HepG2 (cell line): Measurements from ENCODE around the gene INAFM1. TPM values are rescaled to one million over a fixed set of nuclear protein-coding genes. Genes with fewer than 3 reads are reported as not detected.

Experiments used
- ATAC-seq: fragments of 200-7000 bp; cut with Tn5 transposase; 3 replicates; pipeline ENCODE4 v1.9.1; 2020; ENCODE audit warnings: mild to moderate bottlenecking, moderate library complexity
- BruUV-seq: library from RNA; stranded (reverse); fragments of 400-500 nt; replicated peaks from 2 replicates; lab custom pipeline; 2021; lab: Mats Ljungman, UMichigan
- CTCF ChIA-PET: fragments of 300-600 bp; formaldehyde crosslinking; extraction: SDS; loops from one replicate; lab custom pipeline; 2021; ENCODE audit warnings: low total read pairs, inconsistent platforms, low intra/inter-chr PET ratio; lab: Yijun Ruan, JAX
- POLR2A ChIA-PET: fragments of 350-600 bp; sonication (Branson Sonifier 250); formaldehyde crosslinking; loops from one replicate; lab custom pipeline; 2020; ENCODE audit warnings: antibody characterized with exemption, inconsistent platforms; lab: Yijun Ruan, JAX
- DNase-seq: peaks from one replicate; pipeline ENCODE4 v3.0.0-alpha.2; 2015; ENCODE audit warnings: low spot score
- FAIRE-seq: peaks from 3 replicates; lab custom pipeline; 2011; peaks lifted over from hg19 to GRCh38; lab: Jason Lieb, UNC
- H2AFZ ChIP-seq: one replicate; pipeline ENCODE4 v1.6.1; 2011; ENCODE audit warnings: low read length, inconsistent platforms
- H3K27ac ChIP-seq: fragments of 300-600 bp; 3 replicates; pipeline ENCODE4 v1.8.0; 2011; ENCODE audit warnings: mixed run types, mild to moderate bottlenecking, mixed read lengths, low read length, inconsistent platforms; ENCODE audit not compliant: insufficient read depth; ENCODE audit errors: extremely low read length
- H3K27me3 ChIP-seq, 2 experiments: fragments of 200-600 bp in 1 of 2; 2 replicates in 1 of 2; 3 replicates in 1 of 2; pipeline versions ENCODE4 v1.6.0 to v1.8.0; 2011; ENCODE audit warnings: low read length in 2 of 2, mild to moderate bottlenecking in 2 of 2, moderate library complexity in 2 of 2, inconsistent platforms in 1 of 2; ENCODE audit not compliant: insufficient read depth in 2 of 2, control insufficient read depth in 1 of 2
- H3K36me3 ChIP-seq, 2 experiments: fragments of 200-600 bp in 1 of 2; replicated peaks in 1 of 2; 2 replicates in 1 of 2; 3 replicates in 1 of 2; pipeline versions ENCODE4 v1.5.1 to v1.8.0; 2011; ENCODE audit warnings: low read length in 2 of 2, inconsistent platforms in 1 of 2; ENCODE audit not compliant: insufficient read depth in 2 of 2, control insufficient read depth in 1 of 2
- H3K4me1 ChIP-seq: 2 replicates; pipeline ENCODE4 v1.5.1; 2012; ENCODE audit warnings: low read length, inconsistent platforms; ENCODE audit not compliant: insufficient read depth
- H3K4me2 ChIP-seq: 2 replicates; pipeline ENCODE4 v1.6.0; 2011; ENCODE audit warnings: low read depth, low read length, inconsistent platforms
- H3K4me3 ChIP-seq, 3 experiments: fragments of 200-600 bp in 1 of 3; sonication (generic), shearing (Covaris generic) in 1 of 3; replicated peaks in 1 of 3; 2 replicates each; pipeline ENCODE4 v1.5.1; 2011 to 2016; ENCODE audit warnings: low read length in 3 of 3, inconsistent platforms in 2 of 3, low read depth in 2 of 3, mild to moderate bottlenecking in 2 of 3, control low read depth in 1 of 3, mixed read lengths in 1 of 3; ENCODE audit not compliant: insufficient read depth in 1 of 3
- H3K79me2 ChIP-seq: one replicate; pipeline ENCODE4 v1.6.1; 2011; ENCODE audit warnings: low read length, inconsistent platforms; ENCODE audit not compliant: insufficient read depth
- H3K9ac ChIP-seq: 2 replicates; pipeline ENCODE4 v1.6.0; 2011; ENCODE audit warnings: mild to moderate bottlenecking, low read depth, low read length, inconsistent platforms; ENCODE audit not compliant: insufficient read depth
- H3K9me3 ChIP-seq: 2 replicates; pipeline ENCODE4 v1.5.1; 2012; ENCODE audit warnings: mild to moderate bottlenecking, low read length
- H4K20me1 ChIP-seq: 2 replicates; pipeline ENCODE4 v1.6.0; 2011; ENCODE audit warnings: inconsistent platforms, mild to moderate bottlenecking, low read length, moderate library complexity; ENCODE audit not compliant: insufficient read depth
- ATF1 ChIP-seq: IDR thresholded peaks from 2 replicates; pipeline ENCODE4 v1.6.1; 2016; ENCODE audit warnings: mild to moderate bottlenecking, control low read depth
- CTCF ChIP-seq: sonication (generic); formaldehyde crosslinking; IDR thresholded peaks from 2 replicates; pipeline ENCODE4 v1.5.0; 2020; ENCODE audit warnings: mild to moderate bottlenecking, missing genetic modification reagents, moderate library complexity
- HNRNPLL ChIP-seq: fragments of 200-400 bp; formaldehyde crosslinking; IDR thresholded peaks from 2 replicates; pipeline ENCODE4 v1.6.1; 2017; ENCODE audit warnings: mild to moderate bottlenecking, low read depth, low read length; ENCODE audit not compliant: poor library complexity, severe bottlenecking
- KAT2B ChIP-seq: fragments of 150-350 bp; IDR thresholded peaks from 2 replicates; pipeline ENCODE4 v1.6.1; 2014; ENCODE audit warnings: low read depth, low read length, borderline replicate concordance
- KDM4B ChIP-seq: sonication (generic); formaldehyde crosslinking; IDR thresholded peaks from 2 replicates; pipeline ENCODE4 v1.4.0; 2020; ENCODE audit warnings: missing genetic modification reagents
- MAFG ChIP-seq: sonication (generic); formaldehyde crosslinking; IDR thresholded peaks from 2 replicates; pipeline ENCODE4 v1.5.1; 2020; ENCODE audit warnings: mild to moderate bottlenecking, missing genetic modification reagents
- NFATC3 ChIP-seq: sonication (generic); formaldehyde crosslinking; IDR thresholded peaks from 2 replicates; pipeline ENCODE4 v1.5.1; 2020; ENCODE audit warnings: mild to moderate bottlenecking, missing genetic modification reagents
- RFX1 ChIP-seq: fragments of 450-650 bp; IDR thresholded peaks from 2 replicates; pipeline ENCODE4 v1.6.1; 2017
- SMC3 ChIP-seq: IDR thresholded peaks from 2 replicates; pipeline ENCODE4 v1.6.1; 2011; ENCODE audit warnings: low read length, improper control_type of control experiment
- STAG1 ChIP-seq: sonication (generic); formaldehyde crosslinking; IDR thresholded peaks from 2 replicates; pipeline ENCODE4 v1.4.0; 2020; ENCODE audit warnings: missing genetic modification reagents
- XRCC5 ChIP-seq: fragments of 200-400 bp; formaldehyde crosslinking; optimal IDR thresholded peaks from 2 replicates; pipeline ENCODE3; 2017; ENCODE audit warnings: mild to moderate bottlenecking, low read length
- ZNF207 ChIP-seq: fragments of 450-650 bp; IDR thresholded peaks from 2 replicates; pipeline ENCODE4 v1.6.1; 2016; ENCODE audit warnings: antibody characterized with exemption, borderline replicate concordance
- ZNF230 ChIP-seq: sonication (generic); formaldehyde crosslinking; IDR thresholded peaks from 2 replicates; pipeline ENCODE4 v1.4.0; 2020; ENCODE audit warnings: mild to moderate bottlenecking, missing genetic modification reagents
- ZNF850 ChIP-seq: sonication (generic); formaldehyde crosslinking; conservative IDR thresholded peaks from 2 replicates; pipeline ENCODE4 v1.9.0; 2021; ENCODE audit warnings: mild to moderate bottlenecking, missing genetic modification reagents
- WGBS: methylation state at CpG from one replicate; pipeline ENCODE4 v1.1.6; 2017; ENCODE audit warnings: low lambda C conversion rate; 5-methylcytosine and 5-hydroxymethylcytosine counted together
- in situ Hi-C: cut with HindIII; loops from 2 replicates; pipeline ENCODE4 v1.10.0; 2017; ENCODE audit warnings: low pct_unique_long_range_greater_than_20kb; ENCODE audit not compliant: extremely low pct_ligation_motif_present
- intact Hi-C: fragments of 100-400 bp; cut with micrococcal nuclease; formaldehyde crosslinking; loops from one replicate; pipeline ENCODE4 v1.10.0; 2022; ENCODE audit not compliant: unreplicated experiment
- polyA plus RNA-seq, 8 experiments: library from polyadenylated mRNA; depleted of rRNA in 3 of 8; stranded (reverse) in 7 of 8; unstranded in 1 of 8; fragments of >200 nt; fragmentation: Illumina TruSeq in 4 of 8; extraction: Trizol in 4 of 8; gene quantifications; 2 replicates each; pipeline versions ENCODE4 v1.2.1 to v1.2.3, GENCODE V29; 2011 to 2016; ENCODE audit warnings: low read depth in 4 of 8, missing spikeins in 1 of 8, mixed read lengths in 1 of 8; ENCODE audit not compliant: insufficient read depth in 1 of 8
- total RNA-seq, 5 experiments: library from RNA; depleted of rRNA; stranded (reverse); fragments of >200 nt; fragmentation: Illumina TruSeq; extraction: Trizol; gene quantifications; 2 replicates each; pipeline ENCODE4 v1.2.3, GENCODE V29; 2016; ENCODE audit warnings: low read depth in 1 of 5
- TF ChIP-seq, protein P1 (sequence below): sonication (generic); formaldehyde crosslinking; IDR thresholded peaks from 2 replicates; pipeline ENCODE4 v1.8.1; 2023; ENCODE audit warnings: mild to moderate bottlenecking, missing genetic modification reagents
- TF ChIP-seq, protein P2 (sequence below): IDR thresholded peaks from 2 replicates; pipeline ENCODE4 v1.6.1; 2016; ENCODE audit warnings: control low read depth

Gene INAFM1
- total and polyA plus RNA-seq, 2 of the 13 experiments (the other 11 are each of a cell fraction or from before 2014, with no cell fraction given) = 0.88 to 1.9 TPM

GRCh38 chr19:47284324-47284899, 9.7 kb downstream of the INAFM1 start:
- Histone ChIP-seq H3K27me3 (no peaks in the 10 kb centered on the region), H3K9me3 (no peaks in the 10 kb centered on the region), H3K9ac (no peak overlapping the region), H3K4me1 (peaks cover 11% of the 10 kb centered on the region), H4K20me1 (no peaks in the 10 kb centered on the region), H3K36me3 (no peaks in the 10 kb centered on the region), H3K4me2 (no peak overlapping the region), H3K27ac (no peak overlapping the region), H3K4me3 (no peak overlapping the region), H3K79me2 (no peaks in the 10 kb centered on the region), H2AFZ (no peak overlapping the region)
- DNase-seq = peak; percentile 53
- intact Hi-C loops (no loop called here), in situ Hi-C loops (no loop called here)
- ChIA-PET CTCF (interaction anchor here (1.1 to 2.8 kb wide), 3 partner anchors 107 to 143 kb away, joined by 3 to 15 read pairs (median 4); no protein-coding TSS in a partner anchor), POLR2A (no interaction called here)
- peak; percentile 60 for FAIRE-seq
- ATAC-seq = peak; percentile 60; the same call in 2 of the 3 replicates
- WGBS = 25% methylated on average over 9 of the region's 9 CpGs
- no TSS peak for BruUV-seq
- TF ChIP-seq CTCF (CRISPR knock-in tag) (peak; percentile 75), ZNF207 (no peak), HNRNPLL (no peak), KAT2B (no peak), ZNF230 (CRISPR knock-in tag) (no peak), KDM4B (CRISPR knock-in tag) (no peak), NFATC3 (CRISPR knock-in tag) (no peak), ZNF850 (CRISPR knock-in tag) (no peak), MAFG (CRISPR knock-in tag) (no peak), ATF1 (no peak), STAG1 (CRISPR knock-in tag) (peak; percentile 58), SMC3 (peak; percentile 77), RFX1 (no peak), XRCC5 (peak; percentile 20)
- TF ChIP-seq, protein P1, sequence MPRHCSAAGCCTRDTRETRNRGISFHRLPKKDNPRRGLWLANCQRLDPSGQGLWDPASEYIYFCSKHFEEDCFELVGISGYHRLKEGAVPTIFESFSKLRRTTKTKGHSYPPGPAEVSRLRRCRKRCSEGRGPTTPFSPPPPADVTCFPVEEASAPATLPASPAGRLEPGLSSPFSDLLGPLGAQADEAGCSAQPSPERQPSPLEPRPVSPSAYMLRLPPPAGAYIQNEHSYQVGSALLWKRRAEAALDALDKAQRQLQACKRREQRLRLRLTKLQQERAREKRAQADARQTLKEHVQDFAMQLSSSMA (CRISPR knock-in tag) = no peak
- TF ChIP-seq, protein P2, sequence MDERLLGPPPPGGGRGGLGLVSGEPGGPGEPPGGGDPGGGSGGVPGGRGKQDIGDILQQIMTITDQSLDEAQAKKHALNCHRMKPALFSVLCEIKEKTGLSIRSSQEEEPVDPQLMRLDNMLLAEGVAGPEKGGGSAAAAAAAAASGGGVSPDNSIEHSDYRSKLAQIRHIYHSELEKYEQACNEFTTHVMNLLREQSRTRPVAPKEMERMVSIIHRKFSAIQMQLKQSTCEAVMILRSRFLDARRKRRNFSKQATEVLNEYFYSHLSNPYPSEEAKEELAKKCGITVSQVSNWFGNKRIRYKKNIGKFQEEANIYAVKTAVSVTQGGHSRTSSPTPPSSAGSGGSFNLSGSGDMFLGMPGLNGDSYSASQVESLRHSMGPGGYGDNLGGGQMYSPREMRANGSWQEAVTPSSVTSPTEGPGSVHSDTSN (CRISPR knock-in tag) = peak; percentile 74
